SK-N-SH (cell line): ENCODE data around the gene MAST2. TPM values are rescaled to one million over a fixed set of nuclear protein-coding genes. Genes with fewer than 3 reads are reported as not detected.

Experiments used
- CTCF ChIA-PET: fragments of 300-600, 350-600 bp; formaldehyde crosslinking; extraction: SDS; loops from one replicate; lab custom pipeline; 2021; lab: Yijun Ruan, JAX
- POLR2A ChIA-PET: fragments of 350-600 bp; sonication (Branson Sonifier 250); formaldehyde crosslinking; extraction: SDS; loops from one replicate; lab custom pipeline; 2020; ENCODE audit warnings: antibody characterized with exemption, inconsistent platforms; lab: Yijun Ruan, JAX
- DNase-seq: peaks from one replicate; pipeline ENCODE4 v3.0.0; 2012
- H2AFZ ChIP-seq: fragments of 200-600 bp; sonication (generic); 2 replicates; pipeline ENCODE4 v1.8.1; 2016; ENCODE audit warnings: antibody characterized with exemption, mild to moderate bottlenecking, low read depth
- H3F3A ChIP-seq: fragments of 200-600 bp; sonication (generic); replicated peaks from 2 replicates; pipeline ENCODE3; 2016; ENCODE audit warnings: antibody characterized with exemption, mild to moderate bottlenecking; ENCODE audit not compliant: insufficient read depth
- H3K27ac ChIP-seq, 2 experiments: fragments of 200-500 bp in 1 of 2; fragments of 200-600 bp in 1 of 2; sonication (Bioruptor generic) in 1 of 2; sonication (generic), shearing (Covaris generic) in 1 of 2; 2 replicates each; pipeline versions ENCODE4 v1.5.1 to v1.6.1; 2014 to 2016; ENCODE audit warnings: low read depth in 2 of 2, inconsistent platforms in 1 of 2, low read length in 1 of 2, mild to moderate bottlenecking in 1 of 2, mixed read lengths in 1 of 2
- H3K27me3 ChIP-seq: fragments of 200-600 bp; sonication (generic), shearing (Covaris generic); 2 replicates; pipeline ENCODE4 v1.6.1; 2016; ENCODE audit warnings: mixed run types; ENCODE audit not compliant: insufficient read depth
- H3K36me3 ChIP-seq, 2 experiments: fragments of 200-500 bp in 1 of 2; fragments of 200-600 bp in 1 of 2; sonication (Bioruptor generic) in 1 of 2; sonication (generic) in 1 of 2; replicated peaks in 1 of 2; 2 replicates each; pipeline versions ENCODE3 to v1.5.1; 2014 to 2016; ENCODE audit warnings: low read length in 1 of 2, mild to moderate bottlenecking in 1 of 2; ENCODE audit not compliant: insufficient read depth in 2 of 2, control insufficient read depth in 1 of 2
- H3K4me1 ChIP-seq, 2 experiments: fragments of 200-500 bp in 1 of 2; fragments of 200-600 bp in 1 of 2; sonication (Bioruptor generic) in 1 of 2; sonication (generic), shearing (Covaris generic) in 1 of 2; 2 replicates each; pipeline versions ENCODE4 v1.5.1 to v1.6.1; 2014 to 2016; ENCODE audit warnings: low read depth in 1 of 2, low read length in 1 of 2, mixed run types in 1 of 2; ENCODE audit not compliant: insufficient read depth in 2 of 2, control insufficient read depth in 1 of 2
- H3K4me2 ChIP-seq: fragments of 200-600 bp; sonication (generic), shearing (Covaris generic); 2 replicates; pipeline ENCODE4 v1.6.1; 2017; ENCODE audit warnings: mixed run types
- H3K4me3 ChIP-seq, 2 experiments: fragments of 200-500 bp in 1 of 2; fragments of 200-600 bp in 1 of 2; sonication (Bioruptor generic) in 1 of 2; sonication (generic), shearing (Covaris generic) in 1 of 2; 2 replicates each; pipeline versions ENCODE4 v1.5.1 to v1.8.1; 2014 to 2016; ENCODE audit warnings: low read depth in 2 of 2, inconsistent platforms in 1 of 2, low read length in 1 of 2, mild to moderate bottlenecking in 1 of 2, mixed read lengths in 1 of 2, moderate library complexity in 1 of 2
- H3K79me2 ChIP-seq: fragments of 200-600 bp; sonication (generic); 2 replicates; pipeline ENCODE4 v1.8.1; 2017; ENCODE audit warnings: mild to moderate bottlenecking; ENCODE audit not compliant: insufficient read depth
- H3K9ac ChIP-seq: fragments of 200-600 bp; sonication (generic); 2 replicates; pipeline ENCODE4 v1.6.1; 2017; ENCODE audit warnings: mixed run types
- H3K9me2 ChIP-seq: fragments of 200-600 bp; sonication (generic); 2 replicates; pipeline ENCODE4 v1.6.1; 2017; ENCODE audit warnings: mixed run types
- H3K9me3 ChIP-seq: fragments of 200-600 bp; sonication (generic); 2 replicates; pipeline ENCODE4 v1.6.1; 2017; ENCODE audit warnings: mixed run types, mild to moderate bottlenecking, moderate library complexity
- H4K20me1 ChIP-seq: fragments of 200-600 bp; sonication (generic); 2 replicates; pipeline ENCODE4 v1.6.1; 2017; ENCODE audit warnings: mild to moderate bottlenecking, mixed run types; ENCODE audit not compliant: insufficient read depth
- CHD2 ChIP-seq: fragments of 150-350 bp; IDR thresholded peaks from 2 replicates; pipeline ENCODE4 v1.6.1; 2018; ENCODE audit warnings: low read length; ENCODE audit not compliant: partially characterized antibody
- EZH2phosphoT487 ChIP-seq: fragments of 200-600 bp; sonication (generic); IDR thresholded peaks from 2 replicates; pipeline ENCODE4 v1.6.1; 2017; ENCODE audit warnings: low read depth, mixed run types, mild to moderate bottlenecking, antibody characterized with exemption, moderate library complexity, borderline replicate concordance
- FOXJ3 ChIP-seq: sonication (generic); formaldehyde crosslinking; IDR thresholded peaks from 2 replicates; pipeline ENCODE4 v1.5.1; 2020; ENCODE audit warnings: mild to moderate bottlenecking, missing genetic modification reagents
- GABPA ChIP-seq: IDR thresholded peaks from 2 replicates; pipeline ENCODE4 v1.4.0; 2012; ENCODE audit warnings: low read depth, mild to moderate bottlenecking
- IRF3 ChIP-seq: fragments of 150-350 bp; IDR thresholded peaks from 2 replicates; pipeline ENCODE4 v1.6.1; 2016; ENCODE audit warnings: mild to moderate bottlenecking, low read depth, low read length
- MAX ChIP-seq: IDR thresholded peaks from 2 replicates; pipeline ENCODE4 v1.4.0; 2012; ENCODE audit warnings: low read depth
- NRF1 ChIP-seq: IDR thresholded peaks from 2 replicates; pipeline ENCODE4 v1.6.1; 2012; ENCODE audit warnings: low read depth, mild to moderate bottlenecking, low read length
- RAD21 ChIP-seq: IDR thresholded peaks from 2 replicates; pipeline ENCODE4 v1.6.1; 2012; ENCODE audit warnings: mild to moderate bottlenecking, low read length
- RCOR1 ChIP-seq: fragments of 150-350 bp; IDR thresholded peaks from 2 replicates; pipeline ENCODE4 v1.6.1; 2017; ENCODE audit warnings: antibody characterized with exemption, low read length
- RFX5 ChIP-seq: IDR thresholded peaks from 2 replicates; pipeline ENCODE4 v1.6.1; 2012; ENCODE audit warnings: mild to moderate bottlenecking, improper control_type of control experiment, low read length
- RXRA ChIP-seq: IDR thresholded peaks from 2 replicates; pipeline ENCODE4 v1.4.0; 2012; ENCODE audit warnings: low read depth, mild to moderate bottlenecking, borderline replicate concordance
- SMC3 ChIP-seq: IDR thresholded peaks from 2 replicates; pipeline ENCODE4 v1.6.1; 2012; ENCODE audit warnings: low read depth, low read length, improper control_type of control experiment
- TAF1 ChIP-seq: IDR thresholded peaks from 2 replicates; pipeline ENCODE4 v1.6.1; 2012; ENCODE audit warnings: low read depth, mild to moderate bottlenecking, low read length, moderate library complexity, borderline replicate concordance
- TCF12 ChIP-seq: IDR thresholded peaks from 2 replicates; pipeline ENCODE4 v1.4.0; 2012
- USF1 ChIP-seq: IDR thresholded peaks from 2 replicates; pipeline ENCODE4 v1.4.0; 2012; ENCODE audit warnings: low read depth, borderline replicate concordance
- YY1 ChIP-seq: IDR thresholded peaks from 2 replicates; pipeline ENCODE4 v1.4.0; 2012; ENCODE audit warnings: low read depth, mild to moderate bottlenecking
- whole genome bisulfite sequencing: methylation state at CpG from one replicate; pipeline ENCODE4 v1.1.6; 2017; ENCODE audit warnings: low lambda C conversion rate; 5-methylcytosine and 5-hydroxymethylcytosine counted together
- polyA plus RNA-seq, 3 experiments: library from polyadenylated mRNA; depleted of rRNA; stranded (reverse); fragments of >200 nt; gene quantifications; 2 replicates each; pipeline ENCODE4 v1.2.3, GENCODE V29; 2012
- TF ChIP-seq, protein P1 (sequence below): IDR thresholded peaks from 2 replicates; pipeline ENCODE4 v1.4.0; 2012; ENCODE audit warnings: low read depth, borderline replicate concordance

The MAST2 gene
- polyA plus RNA-seq, 1 of the 3 experiments (the other 2 are of a cell fraction) = 53.4 TPM

DNA sequence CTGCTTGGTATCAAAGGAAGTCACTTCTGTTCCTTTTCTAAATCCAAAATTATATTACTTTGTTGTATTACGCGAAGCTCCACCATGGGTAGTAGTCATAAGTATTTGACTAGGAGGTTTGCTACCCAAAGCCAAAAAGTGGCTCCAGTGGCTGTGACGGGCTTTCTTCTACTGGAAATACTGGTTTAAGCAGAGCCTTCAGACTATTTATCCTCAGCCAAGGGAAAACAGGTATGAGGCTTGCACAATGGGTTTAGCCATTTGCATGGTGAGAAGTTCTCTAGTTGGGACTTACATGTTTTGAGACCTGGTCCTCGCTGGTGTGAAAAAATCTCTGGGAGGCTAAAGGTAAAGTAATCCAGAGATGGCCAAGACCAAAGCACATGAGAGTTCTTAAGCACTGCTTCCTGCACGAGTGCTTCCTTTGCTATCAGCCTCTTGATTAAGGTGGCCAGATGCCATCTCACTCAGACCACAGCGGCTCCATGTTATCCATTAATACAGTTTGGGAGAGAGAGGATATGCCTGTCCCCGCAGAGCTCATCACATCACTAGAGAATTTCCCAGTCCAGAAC is 207.8 kb downstream of the MAST2 start (continued):
- TF ChIP-seq SMC3 (no peak), CHD2 (no peak), USF1 (no peak), RFX5 (no peak)
- TF ChIP-seq, protein P1, sequence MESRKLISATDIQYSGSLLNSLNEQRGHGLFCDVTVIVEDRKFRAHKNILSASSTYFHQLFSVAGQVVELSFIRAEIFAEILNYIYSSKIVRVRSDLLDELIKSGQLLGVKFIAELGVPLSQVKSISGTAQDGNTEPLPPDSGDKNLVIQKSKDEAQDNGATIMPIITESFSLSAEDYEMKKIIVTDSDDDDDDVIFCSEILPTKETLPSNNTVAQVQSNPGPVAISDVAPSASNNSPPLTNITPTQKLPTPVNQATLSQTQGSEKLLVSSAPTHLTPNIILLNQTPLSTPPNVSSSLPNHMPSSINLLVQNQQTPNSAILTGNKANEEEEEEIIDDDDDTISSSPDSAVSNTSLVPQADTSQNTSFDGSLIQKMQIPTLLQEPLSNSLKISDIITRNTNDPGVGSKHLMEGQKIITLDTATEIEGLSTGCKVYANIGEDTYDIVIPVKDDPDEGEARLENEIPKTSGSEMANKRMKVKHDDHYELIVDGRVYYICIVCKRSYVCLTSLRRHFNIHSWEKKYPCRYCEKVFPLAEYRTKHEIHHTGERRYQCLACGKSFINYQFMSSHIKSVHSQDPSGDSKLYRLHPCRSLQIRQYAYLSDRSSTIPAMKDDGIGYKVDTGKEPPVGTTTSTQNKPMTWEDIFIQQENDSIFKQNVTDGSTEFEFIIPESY = no peak

DNA sequence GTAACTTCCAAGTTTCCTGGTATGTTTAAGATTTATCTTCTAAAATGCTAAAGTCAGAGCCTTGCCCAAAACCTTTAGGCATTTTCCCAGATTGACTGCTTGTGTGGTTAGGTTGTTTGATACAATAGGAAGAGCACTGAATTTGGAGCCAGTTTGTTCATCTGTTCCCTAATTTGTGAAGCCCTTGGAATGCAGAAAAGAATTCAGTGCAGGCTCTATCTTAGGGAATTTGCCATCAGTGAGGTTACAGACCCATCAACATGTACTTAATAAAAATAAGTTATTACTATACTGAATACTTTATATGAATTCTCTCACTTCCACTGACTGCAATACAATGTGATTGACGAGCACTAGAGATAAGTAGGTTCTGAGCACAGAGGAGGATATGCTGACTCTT is 208.8 kb downstream of the MAST2 start:
- H3K4me3 ChIP-seq = no peak overlapping the region
- no peaks in the 10 kb centered on the region for H4K20me1 ChIP-seq
- no peak for DNase-seq
- WGBS = 94% methylated on average over 1 of the region's 1 CpG
- H3K9me2 ChIP-seq = no peaks in the 10 kb centered on the region
- H2AFZ ChIP-seq = no peak overlapping the region
- peaks cover 19 to 31% of the 10 kb centered on the region in 2 experiments for H3K36me3 ChIP-seq
- POLR2A ChIA-PET = no interaction called here
- CTCF ChIA-PET = interaction anchor here (1.4 kb wide), 1 partner anchor 24 kb away, joined by 6 read pairs; no protein-coding TSS in a partner anchor
- H3K4me2 ChIP-seq = no peak overlapping the region
- no peak overlapping the region for H3K27ac ChIP-seq
- TF ChIP-seq MAX = no peak
- no peak for TF ChIP-seq RXRA
- no peak for TF ChIP-seq SMC3
- TF ChIP-seq TCF12 = no peak
- no peak for TF ChIP-seq FOXJ3 (CRISPR knock-in tag)
- TF ChIP-seq YY1 = no peak
- no peak for TF ChIP-seq RFX5
- no peak for TF ChIP-seq NRF1
- TF ChIP-seq RAD21 = no peak
- TF ChIP-seq RCOR1 = no peak
- TF ChIP-seq TAF1 = no peak
- no peak for TF ChIP-seq GABPA
- no peak for TF ChIP-seq IRF3
- TF ChIP-seq EZH2phosphoT487 = no peak
- H3K27me3 ChIP-seq = no peaks in the 10 kb centered on the region
- no peaks in the 10 kb centered on the region for H3K79me2 ChIP-seq
- H3F3A ChIP-seq = no peaks in the 10 kb centered on the region
- H3K9ac ChIP-seq = no peak overlapping the region
- H3K9me3 ChIP-seq = no peaks in the 10 kb centered on the region
- no peaks in the 10 kb centered on the region for H3K4me1 ChIP-seq
